Calu3 (cell line): ENCODE data around the gene USP13. TPM values are rescaled to one million over a fixed set of nuclear protein-coding genes. Genes with fewer than 3 reads are reported as not detected.

ENCODE experiments used
- BruUV-seq: library from RNA; stranded (reverse); fragments of 400-500 nt; replicated peaks from 2 replicates; lab custom pipeline; 2021; lab: Mats Ljungman, UMichigan
- CTCF ChIA-PET: fragments of 300-600 bp; sonication (Branson Sonifier 250); formaldehyde crosslinking; loops from one replicate; lab custom pipeline; 2022; ENCODE audit warnings: antibody characterized with exemption; lab: Charles Lee
- DNase-seq: peaks from one replicate; pipeline ENCODE4 v3.0.0; 2022
- H3K27ac Mint-ChIP-seq: one replicate; pipeline ENCODE4 v1.8.0; 2022; ENCODE audit warnings: mixed read lengths; ENCODE audit not compliant: unreplicated experiment
- H3K27me3 Mint-ChIP-seq: one replicate; pipeline ENCODE4 v1.8.0; 2022; ENCODE audit warnings: mixed read lengths; ENCODE audit not compliant: unreplicated experiment
- H3K36me3 Mint-ChIP-seq: one replicate; pipeline ENCODE4 v1.8.0; 2022; ENCODE audit warnings: mild to moderate bottlenecking, moderate library complexity, mixed read lengths; ENCODE audit not compliant: insufficient read depth, unreplicated experiment
- H3K4me1 Mint-ChIP-seq: one replicate; pipeline ENCODE4 v1.8.0; 2022; ENCODE audit warnings: mild to moderate bottlenecking, low read depth, mixed read lengths; ENCODE audit not compliant: unreplicated experiment
- H3K4me3 Mint-ChIP-seq: one replicate; pipeline ENCODE4 v1.8.0; 2022; ENCODE audit warnings: mild to moderate bottlenecking, low read depth, moderate library complexity, mixed read lengths; ENCODE audit not compliant: unreplicated experiment
- H3K9me3 Mint-ChIP-seq: one replicate; pipeline ENCODE4 v1.8.0; 2022; ENCODE audit warnings: low read depth, mixed read lengths; ENCODE audit not compliant: unreplicated experiment
- CTCF ChIP-seq: fragments of 200-600 bp; IDR thresholded peaks from one replicate; pipeline ENCODE4 v1.8.0; 2022; ENCODE audit warnings: antibody characterized with exemption; ENCODE audit not compliant: unreplicated experiment
- intact Hi-C: fragments of 100-400 bp; cut with micrococcal nuclease; formaldehyde crosslinking; loops from one replicate; pipeline ENCODE4 v1.10.0; 2022; ENCODE audit not compliant: unreplicated experiment
- total RNA-seq: library from RNA; stranded (reverse); gene quantifications from 2 replicates; pipeline ENCODE4 v1.2.3, GENCODE V29; 2022

The USP13 gene
- total RNA-seq, 1 experiment from 2014 or later, result 29.8 TPM

- TF ChIP-seq CTCF, result no peak
- CTCF ChIA-PET, result interaction anchor here (0.5 to 0.6 kb wide), 3 partner anchors 142 to 1028 kb away, joined by 3 to 5 read pairs (median 3); no protein-coding TSS in a partner anchor
Measured at GRCh38 chr3:179791793-179792192, 139.0 kb downstream of the USP13 start.

GRCh38 chr3:179794355-179794754 lies 141.5 kb downstream of the USP13 start:
- no peak for DNase-seq
- Mint-ChIP-seq H3K27me3 (no peaks in the 10 kb centered on the region), H3K4me3 (no peak overlapping the region), H3K4me1 (peaks cover 20% of the 10 kb centered on the region), H3K9me3 (peaks cover 9% of the 10 kb centered on the region), H3K36me3 (no peaks in the 10 kb centered on the region), H3K27ac (no peak overlapping the region)
- no TSS peak for BruUV-seq
- CTCF ChIA-PET, result no interaction called here
- TF ChIP-seq CTCF, result no peak
- intact Hi-C loops, result no loop called here

More at GRCh38 chr3:179791793-179792192, 139.0 kb downstream of the USP13 start:
- peaks cover 9% of the 10 kb centered on the region for H3K9me3 Mint-ChIP-seq
- DNase-seq, result no peak
- no peak overlapping the region for H3K4me3 Mint-ChIP-seq
- peaks cover 20% of the 10 kb centered on the region for H3K4me1 Mint-ChIP-seq
- no TSS peak for BruUV-seq
- peak overlapping the region; percentile 3 for H3K27ac Mint-ChIP-seq
- intact Hi-C loops, result no loop called here
- no peaks in the 10 kb centered on the region for H3K36me3 Mint-ChIP-seq
- no peaks in the 10 kb centered on the region for H3K27me3 Mint-ChIP-seq

GRCh38 chr3:179796421-179796820 lies 143.6 kb downstream of the USP13 start:
- intact Hi-C loops, result no loop called here
- Mint-ChIP-seq H3K27me3 (no peaks in the 10 kb centered on the region), H3K4me3 (no peak overlapping the region), H3K36me3 (no peaks in the 10 kb centered on the region), H3K9me3 (peaks cover 8% of the 10 kb centered on the region), H3K4me1 (peaks cover 16% of the 10 kb centered on the region), H3K27ac (no peak overlapping the region)
- no peak for DNase-seq
- no TSS peak for BruUV-seq
- TF ChIP-seq CTCF, result no peak
- CTCF ChIA-PET, result no interaction called here

- H3K4me3 Mint-ChIP-seq, result no peak overlapping the region
- peaks cover 9% of the 10 kb centered on the region for H3K4me1 Mint-ChIP-seq
- no peaks in the 10 kb centered on the region for H3K36me3 Mint-ChIP-seq
- H3K27me3 Mint-ChIP-seq, result no peaks in the 10 kb centered on the region
- peaks cover 4% of the 10 kb centered on the region for H3K9me3 Mint-ChIP-seq
- no peak overlapping the region for H3K27ac Mint-ChIP-seq
- DNase-seq, result no peak
- BruUV-seq, result no TSS peak
- intact Hi-C loops, result no loop called here
- CTCF ChIA-PET, result no interaction called here
- TF ChIP-seq CTCF, result no peak
Measured at GRCh38 chr3:179797192-179797591, 144.4 kb downstream of the USP13 start.
